Astrocyte of the hippocampus (primary cell): Measurements from ENCODE around the gene ASCC2.
A peak's percentile ranks its signal among the peaks of the same experiment; 100 is the strongest.
"Not testable (repeated sequence)": the region's sequence is repeated elsewhere in the genome, so short reads cannot be mapped to it uniquely, and the experiment has no call there.

ENCODE experiments used
- DNase-seq: peaks from one replicate; pipeline ENCODE4 v3.0.0; 2011; ENCODE audit warnings: low read depth, low spot score

ASCC2 gene

DNA sequence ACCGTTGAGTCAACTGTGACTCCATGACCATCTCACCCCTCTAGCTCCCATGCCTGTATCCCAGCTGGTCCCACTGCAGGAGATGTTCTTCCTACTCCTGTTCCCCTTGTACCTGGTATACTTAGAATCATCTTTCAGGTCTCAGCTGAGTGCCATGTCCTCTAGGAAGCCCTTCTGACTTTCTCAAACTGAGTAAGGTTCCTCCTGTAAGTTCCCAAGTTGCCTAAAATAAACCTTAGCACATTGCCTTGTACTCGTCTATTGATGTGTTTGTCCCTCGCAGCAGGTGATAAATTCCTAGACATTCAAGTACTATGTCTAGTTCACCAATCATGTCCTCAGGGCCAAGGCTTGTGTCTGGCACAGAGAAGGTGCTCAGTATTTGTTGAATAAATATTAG lies 18.4 kb upstream of the ASCC2 start:
- DNase-seq: no peak

DNA sequence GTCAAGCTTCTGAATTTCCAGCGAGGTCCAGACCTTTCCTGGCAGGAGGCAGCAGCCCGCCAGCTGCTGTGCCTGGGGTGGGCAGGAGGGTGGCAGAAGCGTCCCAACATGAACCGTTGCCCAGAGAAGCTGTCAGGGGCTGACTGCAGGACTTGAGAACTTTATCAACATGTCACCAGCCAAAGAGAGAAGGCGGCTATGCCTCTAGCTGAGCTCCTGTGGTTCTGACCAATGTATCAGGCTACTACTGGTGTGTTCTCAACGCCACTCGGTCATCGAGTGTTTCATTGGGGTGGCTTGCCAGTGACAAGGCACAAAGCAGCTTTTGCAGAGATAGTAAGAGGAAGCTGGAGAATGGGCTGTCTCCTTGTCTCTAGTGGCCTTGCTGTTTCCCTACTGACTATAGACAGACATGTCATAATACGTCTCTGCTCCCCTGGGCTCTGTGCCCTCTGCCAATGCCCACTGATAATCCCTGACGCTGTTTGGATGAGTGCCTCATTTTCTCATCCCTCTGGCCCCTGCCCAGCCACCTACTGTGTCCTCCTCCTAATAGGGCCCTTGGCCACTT lies 17.6 kb upstream of the ASCC2 start:
- DNase-seq: no peak

DNA sequence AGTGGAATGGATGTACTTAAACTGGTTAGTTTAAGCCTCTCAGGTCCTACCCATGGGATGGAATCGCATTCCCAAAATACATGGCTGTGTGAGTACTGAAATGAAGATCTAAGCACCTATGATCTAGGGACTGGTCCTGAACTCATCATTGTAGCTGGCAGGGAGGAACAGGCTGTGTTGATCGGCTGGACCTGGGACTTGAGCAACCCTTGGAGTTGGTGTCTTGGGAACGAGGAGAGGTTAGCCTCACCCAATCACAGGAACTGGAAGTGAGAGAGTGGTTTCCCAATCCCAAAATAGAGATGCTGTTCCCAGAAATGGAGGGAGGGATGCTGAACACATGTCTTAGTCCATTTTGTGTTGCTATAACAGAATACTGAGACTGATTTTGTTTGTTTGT lies 16.4 kb upstream of the ASCC2 start:
- no peak for DNase-seq

DNA sequence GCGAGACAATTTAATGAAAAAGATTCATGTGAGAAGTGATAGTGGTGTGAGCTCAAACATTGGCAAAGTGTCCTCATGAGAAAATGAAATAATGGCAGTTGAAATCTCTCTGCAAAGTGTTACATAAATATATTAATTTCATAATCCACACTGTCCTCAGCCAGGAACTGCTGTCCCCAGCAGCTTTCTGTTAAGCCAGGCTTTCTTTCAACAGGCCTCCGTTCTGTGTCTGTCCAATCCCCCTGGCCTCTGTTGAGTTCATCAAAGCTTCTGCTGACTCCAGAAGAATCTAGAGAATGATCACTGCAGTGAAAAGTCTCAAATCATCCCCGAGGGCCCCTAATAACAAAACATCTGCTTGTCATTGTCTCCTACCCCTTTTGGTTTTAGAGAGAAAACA lies 10.0 kb upstream of the ASCC2 start:
- no peak for DNase-seq

DNA sequence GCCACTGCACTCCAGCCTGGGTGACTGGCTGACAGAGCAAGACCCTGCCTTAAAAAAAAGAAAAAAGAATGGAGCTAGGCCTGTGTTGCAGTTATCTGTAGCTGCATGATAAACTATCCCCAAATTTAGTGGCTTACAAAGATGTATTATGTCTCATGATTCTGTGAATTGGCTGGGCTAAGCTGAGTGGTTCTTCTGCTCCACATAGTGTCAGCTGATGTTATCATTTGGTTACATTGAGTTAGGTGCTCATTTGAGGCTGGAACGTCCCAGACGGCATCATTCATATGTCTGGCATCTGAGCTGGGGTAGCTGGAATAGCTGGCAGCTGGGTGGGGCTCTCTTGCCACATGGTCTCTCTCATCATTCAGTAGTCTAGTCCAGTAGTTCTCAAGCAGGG lies 8.2 kb upstream of the ASCC2 start:
- DNase-seq: no peak

DNA sequence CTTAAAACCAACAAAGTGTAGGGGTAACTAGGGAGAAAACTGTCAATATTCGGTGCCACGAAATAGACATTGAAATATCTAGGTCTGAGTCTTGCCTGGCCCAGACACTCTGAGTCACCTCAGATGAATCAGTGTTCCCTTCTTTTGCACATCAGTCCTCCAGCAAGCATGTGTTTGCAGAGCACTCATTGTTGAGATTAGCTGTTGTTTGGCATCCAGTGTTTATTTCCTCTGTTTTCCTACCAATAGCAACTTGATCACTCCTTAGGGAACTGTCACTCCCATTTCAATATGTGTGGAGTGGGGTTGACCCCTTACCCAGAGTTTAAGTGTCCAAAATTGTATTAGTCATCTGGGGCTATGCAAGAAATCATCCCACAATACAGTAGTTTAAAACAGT lies 4.7 kb upstream of the ASCC2 start:
- DNase-seq: peak; percentile 89

DNA sequence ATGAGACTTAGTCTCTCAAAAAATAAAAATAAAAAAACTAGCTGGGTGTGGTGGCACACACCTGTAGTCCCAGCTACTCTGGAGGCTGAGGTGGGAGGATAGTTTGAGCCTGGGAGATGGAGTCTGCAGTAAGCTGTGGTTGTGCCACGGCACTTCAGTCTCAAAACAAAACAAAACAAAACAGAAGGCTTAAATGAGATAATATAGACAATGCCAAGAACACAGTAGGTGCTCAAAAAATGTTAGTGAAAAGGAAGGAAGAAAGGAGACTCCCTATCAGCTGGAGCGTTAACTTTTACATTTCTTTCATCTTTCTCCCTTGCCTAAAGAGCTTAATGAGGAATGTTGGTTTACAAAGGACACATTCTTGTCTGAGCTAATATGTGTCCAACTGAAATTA lies 4.1 kb upstream of the ASCC2 start:
- no peak for DNase-seq

DNA sequence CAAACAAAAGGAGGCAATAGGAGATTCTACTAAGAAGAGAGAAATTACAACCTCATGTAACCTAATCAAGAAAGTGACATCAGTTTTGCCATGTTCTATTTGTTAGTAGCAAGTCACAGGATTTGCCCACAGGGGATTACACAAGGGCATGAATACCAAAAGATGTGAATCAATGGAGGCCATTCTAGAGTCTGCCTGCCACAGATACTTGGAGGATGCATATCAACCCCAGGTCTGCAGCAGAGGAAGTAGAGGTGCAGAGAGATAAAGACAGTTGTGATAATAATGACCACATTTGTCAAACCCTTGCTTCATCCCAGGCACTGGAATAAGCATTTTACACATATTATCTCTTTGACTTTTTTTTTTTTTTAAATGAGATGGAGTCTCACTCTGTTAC lies 2.4 kb upstream of the ASCC2 start:
- no peak for DNase-seq

DNA sequence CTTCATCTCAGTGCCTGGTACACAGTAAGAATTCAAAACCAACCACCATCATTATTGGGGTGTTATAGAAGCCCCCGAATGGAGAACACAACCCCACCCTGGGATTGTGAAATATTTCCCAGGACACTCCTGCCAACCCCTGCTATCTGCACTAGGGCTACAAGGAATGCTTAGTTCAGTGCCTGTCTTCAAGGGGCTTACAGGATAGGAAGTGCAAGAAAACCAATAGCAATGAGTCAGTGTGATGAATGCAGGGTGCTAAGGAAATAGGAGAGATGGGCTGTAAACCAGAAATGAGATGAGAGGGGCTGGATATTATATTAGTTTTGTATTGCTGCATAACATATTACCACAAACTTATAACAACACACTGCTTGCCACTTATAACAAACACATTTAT lies 965 bp upstream of the ASCC2 start:
- no peak for DNase-seq

DNA sequence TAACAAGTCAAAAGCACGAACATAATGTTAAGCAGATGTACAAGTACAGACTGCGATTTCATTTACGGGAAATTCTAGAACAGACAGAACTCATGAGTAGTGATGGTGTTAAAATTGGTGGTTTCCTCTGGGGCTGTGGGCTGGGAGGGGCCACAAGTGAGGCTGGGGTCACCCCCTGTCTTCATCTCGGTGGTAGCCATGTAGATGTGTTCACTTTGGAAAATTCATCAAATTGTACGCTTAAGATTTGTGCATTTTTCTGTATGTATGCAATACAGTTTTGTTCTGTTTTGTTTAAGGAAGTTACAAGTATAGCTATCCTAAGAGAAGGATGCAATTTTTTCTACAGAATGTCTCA lies 504 bp upstream of the ASCC2 start:
- no peak for DNase-seq

DNA sequence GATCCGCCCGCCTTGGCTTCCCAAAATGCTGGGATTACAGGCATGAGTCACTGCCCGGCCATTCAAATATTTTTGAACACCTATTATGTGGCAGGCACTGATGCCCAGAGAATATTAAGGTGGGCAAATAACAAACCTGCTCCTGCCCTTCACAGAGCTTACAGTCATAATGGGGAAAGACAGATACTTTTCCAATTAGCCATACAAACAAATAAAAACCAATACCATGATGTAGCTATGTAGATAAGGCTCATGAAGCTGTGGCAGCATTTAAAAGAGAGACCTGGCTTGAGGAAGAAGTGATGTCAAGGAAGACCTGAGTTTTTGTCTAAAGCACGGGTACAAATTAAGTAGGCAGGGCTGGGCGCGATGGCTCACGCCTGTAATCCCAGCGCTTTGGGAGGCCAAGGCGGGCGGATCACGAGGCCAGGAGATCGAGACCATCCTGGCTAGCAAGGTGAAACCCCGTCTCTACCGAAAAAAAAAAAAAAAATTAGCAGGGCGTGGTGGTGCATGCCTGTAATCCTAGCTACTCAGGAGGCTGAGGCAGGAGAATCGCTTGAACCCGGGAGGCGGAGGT lies 1.2 kb downstream of the ASCC2 start:
- not testable (repeated sequence) for DNase-seq

DNA sequence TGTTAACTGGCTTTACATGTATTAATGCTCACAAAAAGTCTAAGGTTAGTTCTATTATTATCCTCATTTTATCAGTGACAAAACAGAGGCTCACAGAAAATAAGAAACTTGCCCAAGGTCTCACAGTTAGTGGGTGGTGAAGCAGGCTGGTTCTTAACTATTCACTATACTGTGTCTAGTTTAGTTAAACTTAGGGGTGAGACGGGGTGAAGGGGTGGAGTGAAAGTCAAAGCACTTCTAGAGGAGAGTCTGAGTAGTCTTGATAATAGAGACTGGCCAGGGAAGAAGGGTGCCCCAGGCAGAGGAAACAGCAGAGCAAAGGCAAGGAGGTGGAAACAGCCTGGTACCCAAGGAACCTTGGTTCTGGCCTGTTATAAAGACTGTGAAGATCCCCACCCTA lies 4.0 kb downstream of the ASCC2 start:
- no peak for DNase-seq

DNA sequence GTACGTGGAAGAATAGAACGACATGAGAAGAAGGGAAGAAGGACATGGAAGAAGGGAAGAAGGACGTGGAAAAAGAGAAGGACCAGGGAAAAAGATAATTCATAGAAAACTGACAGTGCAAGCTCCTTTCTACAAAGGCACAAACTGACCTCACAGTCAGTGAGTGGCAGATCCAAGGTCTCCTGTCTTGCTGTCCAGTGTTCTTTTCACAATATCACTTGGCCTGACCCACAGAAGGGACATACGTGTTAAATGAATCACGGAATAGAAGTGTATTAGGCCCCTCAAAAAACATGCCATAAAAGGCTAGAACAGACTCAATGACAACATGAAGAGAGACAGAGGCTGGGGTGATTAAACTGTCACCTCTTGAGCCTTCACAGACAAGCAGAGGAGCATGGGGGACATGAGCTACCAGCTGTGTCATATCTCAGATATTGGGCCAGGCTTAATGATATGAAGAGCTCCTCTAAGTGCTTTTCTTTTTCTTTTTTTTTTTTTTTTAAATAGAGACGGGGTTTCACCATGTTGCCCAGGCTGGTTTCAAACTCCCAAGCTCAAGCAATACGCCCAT lies 4.6 kb downstream of the ASCC2 start:
- no peak for DNase-seq

DNA sequence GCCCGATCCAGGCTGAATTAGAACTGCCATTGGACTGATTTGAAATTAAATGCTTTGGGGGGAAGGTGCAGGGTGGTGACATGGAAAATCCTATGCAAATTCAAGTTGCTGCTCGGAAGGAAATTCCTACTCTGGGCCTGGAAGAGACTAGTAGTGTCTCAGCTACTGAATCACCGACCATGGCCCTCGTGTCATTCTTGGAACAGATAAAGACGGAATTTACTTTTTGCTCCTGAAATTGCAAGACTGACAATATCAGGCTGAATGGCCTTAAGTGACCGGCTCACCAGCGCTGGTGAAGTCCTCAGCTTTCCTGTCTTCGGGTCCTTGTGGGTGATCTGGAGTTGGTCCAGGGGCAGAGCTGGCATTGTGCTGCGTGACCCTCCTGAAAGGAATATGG lies 6.1 kb downstream of the ASCC2 start:
- DNase-seq: no peak

DNA sequence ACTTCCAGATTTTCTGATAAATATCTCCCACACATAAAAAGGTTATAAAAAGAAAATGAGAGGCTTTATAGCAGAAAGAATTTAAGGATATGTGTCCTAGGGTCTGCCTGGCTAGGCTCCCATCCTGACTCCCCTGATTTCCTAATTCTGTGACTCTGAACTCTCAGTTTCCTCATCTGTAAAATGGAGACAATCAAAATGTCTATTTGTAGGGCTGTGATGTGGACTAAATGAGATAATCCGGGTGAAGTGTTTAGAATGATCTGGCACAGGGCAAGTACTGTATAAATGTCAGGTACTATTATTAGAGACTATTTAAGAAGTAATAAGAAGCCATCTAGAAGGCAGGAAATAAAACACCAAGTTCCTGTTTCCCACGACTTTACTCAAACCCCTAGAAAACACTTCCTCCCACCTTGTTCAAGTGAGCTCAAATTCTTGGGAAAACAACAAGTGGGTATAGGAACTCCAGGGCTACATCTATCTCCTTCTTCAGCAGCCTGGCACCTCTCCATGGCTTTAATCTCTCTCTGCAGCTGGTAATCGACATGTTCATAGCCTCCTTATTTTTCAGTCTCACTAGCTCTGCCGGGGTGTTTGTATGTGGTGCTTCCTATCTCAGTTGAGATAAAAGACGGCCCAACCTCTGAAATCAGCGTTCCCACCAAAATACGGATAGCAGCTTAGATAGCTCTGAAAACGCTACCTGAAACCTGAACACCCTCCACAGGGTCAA lies 6.7 kb downstream of the ASCC2 start:
- DNase-seq: no peak

DNA sequence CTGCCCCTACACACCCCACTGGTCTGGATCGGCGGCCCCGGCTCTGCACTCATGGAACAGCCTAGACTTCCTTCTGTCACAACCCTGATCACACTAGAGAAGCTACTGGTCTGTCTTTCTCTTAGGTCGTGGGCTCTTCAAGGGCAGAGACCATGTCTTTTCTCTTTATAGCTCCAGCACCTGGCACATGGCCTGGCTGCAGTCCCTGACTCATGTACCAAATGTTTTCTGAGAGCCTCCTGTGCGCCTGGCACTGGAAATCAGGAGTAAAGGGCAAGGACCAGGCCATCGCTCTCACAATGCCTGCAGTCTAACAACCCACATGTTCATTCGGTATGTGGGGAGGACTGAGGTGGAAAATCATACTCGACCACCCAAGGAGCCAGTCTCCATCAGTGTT lies 7.5 kb downstream of the ASCC2 start:
- peak; percentile 22 for DNase-seq

DNA sequence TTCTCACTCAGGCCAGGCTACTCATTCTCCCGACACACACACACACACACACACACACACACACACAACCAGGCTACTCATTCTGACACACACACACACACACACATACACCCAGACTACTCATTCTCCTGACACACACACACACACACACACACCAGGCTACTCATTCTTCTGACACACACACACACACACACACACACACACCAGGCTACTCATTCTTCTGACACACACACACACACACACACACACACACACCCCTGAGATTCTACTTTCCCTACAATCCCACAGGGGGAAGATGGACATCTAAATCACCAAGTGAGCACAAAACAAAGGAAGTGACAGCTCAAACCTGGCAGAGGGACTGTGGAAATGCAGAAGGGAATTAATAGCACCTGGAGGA lies 10.3 kb downstream of the ASCC2 start:
- DNase-seq: peak; percentile 69

DNA sequence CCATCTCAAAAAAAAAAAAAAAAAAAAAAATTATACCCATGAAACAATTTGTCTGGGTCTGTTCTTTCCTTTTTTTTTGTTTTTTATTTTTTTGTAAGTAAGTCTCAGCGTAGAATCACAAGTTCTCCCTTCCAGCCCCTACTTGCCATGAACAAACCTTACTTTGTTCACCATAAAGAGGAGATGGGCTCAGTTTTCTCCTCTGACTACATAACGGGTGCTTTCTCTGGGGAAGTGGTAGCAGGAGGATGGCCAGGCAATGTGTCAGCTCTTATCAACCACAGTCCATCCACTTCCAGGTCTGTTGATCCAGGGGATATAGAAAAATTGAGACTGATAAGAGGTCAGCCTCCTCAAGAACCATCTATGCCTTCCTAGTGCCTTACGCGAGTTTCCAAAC lies 11.0 kb downstream of the ASCC2 start:
- no peak for DNase-seq

DNA sequence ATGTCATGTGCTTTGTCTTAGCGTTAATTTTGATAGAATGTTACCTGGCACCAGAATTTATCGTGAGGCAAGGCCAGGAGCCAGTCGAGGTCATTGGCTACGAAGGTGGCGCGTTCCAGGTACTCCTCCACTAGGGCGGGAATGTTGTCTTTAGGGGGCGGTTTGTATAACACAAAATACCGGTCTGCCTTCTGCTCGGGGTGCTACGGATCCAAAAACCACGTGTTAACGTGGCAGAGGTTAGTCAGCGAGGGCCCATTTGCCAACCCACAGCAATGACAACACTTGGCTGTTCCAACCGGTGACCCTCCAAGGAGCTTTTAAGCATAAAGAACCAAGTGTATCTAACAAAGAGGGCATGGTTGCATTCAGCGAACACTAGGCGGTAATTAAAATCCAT lies 12.5 kb downstream of the ASCC2 start:
- no peak for DNase-seq

DNA sequence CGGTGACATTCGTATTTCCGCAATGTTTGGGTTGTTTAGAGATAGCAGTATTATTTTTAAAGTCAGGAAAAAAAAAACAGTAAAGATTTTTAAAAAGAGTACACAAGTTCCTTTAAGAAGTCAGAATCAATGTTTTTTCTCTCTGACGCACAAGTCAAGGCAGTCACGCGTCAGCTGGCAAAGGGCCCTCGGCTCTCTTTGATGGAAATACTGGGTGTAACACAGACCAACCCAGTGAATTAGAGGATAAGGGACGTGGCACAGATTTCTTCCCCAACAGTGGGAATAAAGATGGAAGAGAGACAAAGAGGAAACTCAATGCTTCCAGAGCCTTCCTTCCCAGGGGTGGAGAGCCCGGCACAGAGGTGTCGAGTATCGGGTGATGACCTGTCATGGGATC lies 13.4 kb downstream of the ASCC2 start:
- no peak for DNase-seq

DNA sequence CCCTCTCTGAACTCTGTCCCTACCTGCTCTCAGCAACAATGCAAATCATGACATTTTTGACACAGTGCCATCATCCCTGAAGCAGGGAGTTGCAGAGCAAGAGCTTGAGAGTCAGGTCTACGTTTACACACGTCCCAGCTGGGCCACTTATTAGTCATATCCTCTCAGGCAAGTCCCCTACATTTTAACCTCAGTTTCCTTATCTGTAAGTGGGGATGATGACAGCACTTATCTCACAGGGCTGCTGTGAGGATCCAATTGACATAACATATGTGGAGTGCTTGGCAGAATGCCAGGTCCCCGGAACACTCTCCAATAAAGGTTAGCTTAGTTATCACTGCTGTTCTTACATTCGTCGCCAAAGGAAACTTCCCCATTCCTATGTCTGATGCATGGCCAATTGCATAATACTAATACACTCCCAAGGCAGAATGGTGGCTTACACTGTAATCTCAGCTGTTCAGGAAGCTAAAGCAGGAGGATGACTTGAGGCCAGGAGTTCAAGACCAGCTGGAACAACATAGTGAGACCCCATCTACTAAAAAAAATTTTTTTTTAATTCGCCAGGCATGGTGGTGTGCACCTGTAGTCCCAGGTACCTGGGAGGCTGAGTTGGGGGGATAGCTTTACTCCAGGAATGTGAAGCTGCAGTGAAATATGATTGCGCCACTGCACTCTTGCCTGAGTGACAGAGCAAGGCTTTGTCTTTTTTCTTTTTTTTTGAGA lies 16.6 kb downstream of the ASCC2 start:
- peak; percentile 73 for DNase-seq

DNA sequence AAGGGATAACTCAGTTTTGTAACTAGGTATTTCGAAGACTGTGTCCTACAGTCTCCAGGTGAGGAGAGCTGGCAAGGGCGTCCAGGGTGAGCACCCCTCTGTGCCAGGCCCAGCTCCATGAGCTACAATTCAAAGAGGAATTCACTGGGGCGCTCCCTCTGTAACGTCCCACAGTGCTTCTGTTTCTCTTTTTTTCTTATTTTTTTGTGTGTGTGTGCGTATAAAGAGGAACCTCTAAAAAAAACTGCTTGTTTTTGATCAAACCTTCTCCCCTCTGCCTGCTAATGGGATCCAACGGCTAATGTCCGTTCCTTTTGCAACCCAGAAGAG lies 17.1 kb downstream of the ASCC2 start:
- DNase-seq: no peak

DNA sequence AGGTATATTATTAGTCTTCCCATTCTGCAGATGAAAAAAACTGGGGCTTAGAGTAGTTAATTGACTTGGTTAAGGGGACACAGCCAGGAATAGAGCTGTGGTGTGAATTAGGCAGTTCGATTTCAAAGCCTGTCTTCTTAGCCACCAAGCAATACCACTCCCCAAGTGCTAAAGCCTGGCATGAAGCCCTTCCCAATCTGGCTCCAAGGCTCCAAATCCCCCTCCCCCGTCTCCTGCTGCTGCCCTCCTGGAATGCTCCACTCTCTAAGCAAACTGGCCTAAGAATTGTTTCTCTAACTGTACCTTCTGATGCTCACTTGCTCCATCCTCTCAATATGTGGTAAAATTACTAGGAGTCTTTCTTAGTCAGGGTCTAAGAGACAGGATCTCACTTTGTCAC lies 18.6 kb downstream of the ASCC2 start:
- no peak for DNase-seq
